ENCODE measurements around the gene SELENOI. TPM values are rescaled to one million over a fixed set of nuclear protein-coding genes. Genes with fewer than 3 reads are reported as not detected.
"Not testable (repeated sequence)": the region's sequence is repeated elsewhere in the genome, so short reads cannot be mapped to it uniquely, and the experiment has no call there.

Gene SELENOI
- total and polyA plus RNA-seq, 11 donors: 1.9 to 14.9 (median 10.2) TPM

GRCh38 chr2:26325851-26326250 is 20.1 kb upstream of the SELENOI start:
- DNase-seq: no peak
- Histone ChIP-seq H3K27me3 (no peaks in the 10 kb centered on the region), H3K36me3 (no peaks in the 10 kb centered on the region), H3K4me3 (no peak overlapping the region), H3K27ac (no peak overlapping the region), H3K4me1 (peaks cover 0 to 10% (median 0%) of the 10 kb centered on the region in 12 donors), H3K9me3 (no peaks in the 10 kb centered on the region)
- intact Hi-C loops (cut with DNase I): loop anchor here in 4 of 10 donors (5.0 to 10.0 kb wide), 5 partner anchors 79 to 374 kb away; no protein-coding TSS in a partner anchor
- TF ChIP-seq CTCF (IDR thresholded peaks at IDR 0.05) (no peak), POLR2A (IDR thresholded peaks at IDR 0.05) (no peak)
- WGBS, 4 donors: 70 to 74% (median 72%) methylated on average over 4 of the region's 4 CpGs
- no peak for ATAC-seq

- Histone ChIP-seq H3K27ac (no peak overlapping the region), H3K36me3 (no peaks in the 10 kb centered on the region), H3K4me3 (no peak overlapping the region), H3K4me1 (peaks cover 0 to 10% (median 0%) of the 10 kb centered on the region in 12 donors), H3K9me3 (no peaks in the 10 kb centered on the region), H3K27me3 (no peaks in the 10 kb centered on the region)
- no peak for TF ChIP-seq CTCF (IDR thresholded peaks at IDR 0.05)
- TF ChIP-seq POLR2A (IDR thresholded peaks at IDR 0.05): no peak
- ATAC-seq (no peak), DNase-seq (no peak)
- WGBS, 4 donors: 82 to 100% (median 93%) methylated on average over 1 of the region's 1 CpG
- intact Hi-C loops (cut with DNase I): loop anchor here in 4 of 10 donors (5.0 to 10.0 kb wide), 5 partner anchors 79 to 374 kb away; no protein-coding TSS in a partner anchor
These were observed 19.4 kb upstream of the SELENOI start for GRCh38 chr2:26326514-26326913.

- no peaks in the 10 kb centered on the region for H3K36me3 ChIP-seq
- H3K9me3 ChIP-seq: no peaks in the 10 kb centered on the region
- TF ChIP-seq CTCF (IDR thresholded peaks at IDR 0.05): no peak
- peaks cover 0 to 10% (median 0%) of the 10 kb centered on the region in 12 donors for H3K4me1 ChIP-seq
- ATAC-seq (no peak), DNase-seq (no peak)
- no peaks in the 10 kb centered on the region for H3K27me3 ChIP-seq
- intact Hi-C loops (cut with DNase I): loop anchor here in 4 of 10 donors (5.0 to 10.0 kb wide), 5 partner anchors 80 to 375 kb away; no protein-coding TSS in a partner anchor
- H3K27ac ChIP-seq: no peak overlapping the region
- 56 to 71% (median 69%) methylated on average over 5 of the region's 5 CpGs for WGBS, 4 donors
- H3K4me3 ChIP-seq: no peak overlapping the region
These were observed 18.4 kb upstream of the SELENOI start for GRCh38 chr2:26327291-26328272.

- ATAC-seq, H3K27ac ChIP-seq, H3K4me1 ChIP-seq, DNase-seq, H3K36me3 ChIP-seq, H3K27me3 ChIP-seq, H3K4me3 ChIP-seq, H3K9me3 ChIP-seq: not testable (repeated sequence)
- 89 to 94% (median 92%) methylated on average over 4 of the region's 4 CpGs for WGBS, 4 donors
- intact Hi-C loops (cut with DNase I): loop anchor here in 4 of 10 donors (5.0 to 10.0 kb wide), 5 partner anchors 82 to 377 kb away; no protein-coding TSS in a partner anchor
These were observed 16.9 kb upstream of the SELENOI start for GRCh38 chr2:26329083-26329482.
